Measurements from ENCODE around the gene EML6.

EML6 gene

GRCh38 chr2:54726940-54727339 lies 3.5 kb downstream of the EML6 start:
- Histone ChIP-seq H3K4me1 (ENCODE audit: control insufficient read depth, low read depth, low read length) (peaks cover 5% of the 10 kb centered on the region), H3K79me2 (ENCODE audit: control insufficient read depth, insufficient read depth, low read length) (no peaks in the 10 kb centered on the region), H3K18ac (ENCODE audit: low read length) (no peak overlapping the region), H3K4me2 (ENCODE audit: low read length) (no peak overlapping the region), H3K23ac (ENCODE audit: low read length) (no peak overlapping the region), H4K5ac (ENCODE audit: low read length) (no peak overlapping the region), H4K8ac (ENCODE audit: low read depth, low read length) (no peak overlapping the region), H3K4me3 (ENCODE audit: low read length) (no peak overlapping the region), H3K27ac (ENCODE audit: low read depth, low read length) (no peak overlapping the region), H3K56ac (ENCODE audit: low read length) (no peak overlapping the region), H3K27me3 (ENCODE audit: insufficient read depth, low read length, poor library complexity) (peaks cover 22% of the 10 kb centered on the region), H3K36me3 (ENCODE audit: control insufficient read depth, insufficient read depth, low read length) (no peaks in the 10 kb centered on the region), H2BK120ac (ENCODE audit: low read depth, low read length) (no peak overlapping the region), H3K79me1 (ENCODE audit: low read length) (no peaks in the 10 kb centered on the region), H2BK5ac (ENCODE audit: low read length) (no peak overlapping the region), H3K9ac (ENCODE audit: low read length) (no peak overlapping the region), H2BK15ac (replicated peaks; ENCODE audit: low read depth) (no peak overlapping the region), H2AK5ac (ENCODE audit: low read length) (no peak overlapping the region), H3K4ac (ENCODE audit: low read depth, low read length) (no peak overlapping the region)
- WGBS (ENCODE audit: extremely low coverage, insufficient coverage, low lambda C conversion rate), result no CpG with 5 or more reads among the region's 2 CpGs
- DNase-seq, result no peak

DNA sequence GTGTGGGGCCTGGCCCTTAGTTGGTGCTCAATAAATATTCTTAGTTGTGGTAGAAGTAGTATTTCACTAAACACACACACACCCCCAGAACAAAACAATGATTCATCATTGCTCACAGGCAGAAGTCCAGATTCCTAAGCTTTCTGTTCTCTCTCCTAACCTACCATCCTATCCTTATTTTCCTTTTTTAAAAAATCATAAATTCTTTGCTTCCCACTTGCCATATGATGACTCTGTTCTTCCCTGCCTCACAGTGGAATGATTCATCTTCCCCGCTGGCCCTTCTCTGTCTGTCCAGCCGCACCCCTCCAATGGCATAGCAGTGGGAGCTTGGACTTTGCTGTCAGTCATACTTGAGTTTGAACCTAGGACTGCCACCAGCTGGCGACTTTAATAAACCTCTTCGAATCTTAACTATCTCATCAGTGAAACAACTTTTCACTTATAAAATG lies 5.2 kb downstream of the EML6 start:
- H3K36me3 ChIP-seq (ENCODE audit: control insufficient read depth, insufficient read depth, low read length), result no peaks in the 10 kb centered on the region
- H2BK15ac ChIP-seq (replicated peaks; ENCODE audit: low read depth), result no peak overlapping the region
- H2BK120ac ChIP-seq (ENCODE audit: low read depth, low read length), result no peak overlapping the region
- no peak overlapping the region for H3K27ac ChIP-seq (ENCODE audit: low read depth, low read length)
- peaks cover 2% of the 10 kb centered on the region for H3K4me1 ChIP-seq (ENCODE audit: control insufficient read depth, low read depth, low read length)
- H3K79me2 ChIP-seq (ENCODE audit: control insufficient read depth, insufficient read depth, low read length), result no peaks in the 10 kb centered on the region
- H3K4me3 ChIP-seq (ENCODE audit: low read length), result no peak overlapping the region
- H2AK5ac ChIP-seq (ENCODE audit: low read length), result no peak overlapping the region
- H4K8ac ChIP-seq (ENCODE audit: low read depth, low read length), result no peak overlapping the region
- H3K23ac ChIP-seq (ENCODE audit: low read length), result no peak overlapping the region
- no peaks in the 10 kb centered on the region for H3K79me1 ChIP-seq (ENCODE audit: low read length)
- no peak overlapping the region for H3K56ac ChIP-seq (ENCODE audit: low read length)
- no peak overlapping the region for H3K18ac ChIP-seq (ENCODE audit: low read length)
- no CpG with 5 or more reads among the region's 4 CpGs for WGBS (ENCODE audit: extremely low coverage, insufficient coverage, low lambda C conversion rate)
- H3K4ac ChIP-seq (ENCODE audit: low read depth, low read length), result no peak overlapping the region
- H3K9ac ChIP-seq (ENCODE audit: low read length), result no peak overlapping the region
- DNase-seq, result no peak
- H3K27me3 ChIP-seq (ENCODE audit: insufficient read depth, low read length, poor library complexity), result peaks cover 22% of the 10 kb centered on the region
- H4K5ac ChIP-seq (ENCODE audit: low read length), result no peak overlapping the region
- no peak overlapping the region for H3K4me2 ChIP-seq (ENCODE audit: low read length)
- no peak overlapping the region for H2BK5ac ChIP-seq (ENCODE audit: low read length)

DNA sequence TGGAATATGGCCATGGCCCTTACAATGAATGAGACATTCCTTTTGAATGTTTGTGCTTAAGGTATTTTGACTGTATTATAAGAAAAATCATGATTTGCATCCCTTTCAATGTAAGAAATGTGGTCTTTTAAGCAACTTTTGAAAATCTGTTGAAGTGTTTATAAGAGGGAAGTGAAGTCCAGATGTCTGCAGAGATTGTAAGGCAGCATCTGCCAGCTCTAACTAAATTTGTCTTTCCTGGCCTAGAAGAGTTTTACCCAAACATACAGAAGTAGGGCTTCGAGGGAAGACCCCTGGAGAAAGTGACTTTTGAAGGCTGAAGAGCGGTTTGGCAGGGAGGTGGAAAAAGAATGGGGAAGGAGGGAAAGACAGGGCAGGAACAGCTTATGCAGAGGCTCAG lies 12.2 kb downstream of the EML6 start:
- no peak overlapping the region for H3K56ac ChIP-seq (ENCODE audit: low read length)
- H3K18ac ChIP-seq (ENCODE audit: low read length), result no peak overlapping the region
- no peak overlapping the region for H2BK5ac ChIP-seq (ENCODE audit: low read length)
- WGBS (ENCODE audit: extremely low coverage, insufficient coverage, low lambda C conversion rate), result no CpG with 5 or more reads among the region's 2 CpGs
- H3K9ac ChIP-seq (ENCODE audit: low read length), result no peak overlapping the region
- no peak overlapping the region for H2AK5ac ChIP-seq (ENCODE audit: low read length)
- H3K4ac ChIP-seq (ENCODE audit: low read depth, low read length), result no peak overlapping the region
- H3K4me1 ChIP-seq (ENCODE audit: control insufficient read depth, low read depth, low read length), result no peaks in the 10 kb centered on the region
- H4K8ac ChIP-seq (ENCODE audit: low read depth, low read length), result no peak overlapping the region
- H3K27ac ChIP-seq (ENCODE audit: low read depth, low read length), result no peak overlapping the region
- no peak overlapping the region for H4K5ac ChIP-seq (ENCODE audit: low read length)
- H3K79me1 ChIP-seq (ENCODE audit: low read length), result no peaks in the 10 kb centered on the region
- H3K4me3 ChIP-seq (ENCODE audit: low read length), result no peak overlapping the region
- no peaks in the 10 kb centered on the region for H3K27me3 ChIP-seq (ENCODE audit: insufficient read depth, low read length, poor library complexity)
- H3K36me3 ChIP-seq (ENCODE audit: control insufficient read depth, insufficient read depth, low read length), result no peaks in the 10 kb centered on the region
- no peak overlapping the region for H3K23ac ChIP-seq (ENCODE audit: low read length)
- no peak overlapping the region for H3K4me2 ChIP-seq (ENCODE audit: low read length)
- H3K79me2 ChIP-seq (ENCODE audit: control insufficient read depth, insufficient read depth, low read length), result no peaks in the 10 kb centered on the region
- no peak overlapping the region for H2BK15ac ChIP-seq (replicated peaks; ENCODE audit: low read depth)
- no peak overlapping the region for H2BK120ac ChIP-seq (ENCODE audit: low read depth, low read length)
- no peak for DNase-seq

DNA sequence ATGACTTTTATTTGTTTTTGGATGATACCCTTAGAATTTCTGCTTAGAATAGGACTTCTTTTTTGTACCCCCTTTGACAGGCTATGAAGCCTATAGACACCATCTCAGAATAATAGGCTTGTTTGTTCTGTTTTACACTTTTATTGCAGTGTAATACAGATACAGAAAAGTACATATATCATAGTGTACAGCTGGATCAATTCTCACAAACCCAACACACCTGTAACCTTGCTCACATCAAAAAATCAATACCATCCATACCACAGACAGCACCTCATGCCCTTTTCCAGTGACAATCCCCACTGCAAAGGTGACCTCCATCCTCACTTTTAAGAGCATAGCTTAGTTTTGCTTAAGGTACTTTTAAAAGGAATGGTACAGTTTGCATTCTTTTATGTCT lies 14.8 kb downstream of the EML6 start:
- H3K79me1 ChIP-seq (ENCODE audit: low read length), result no peaks in the 10 kb centered on the region
- H3K23ac ChIP-seq (ENCODE audit: low read length), result no peak overlapping the region
- no peak overlapping the region for H3K56ac ChIP-seq (ENCODE audit: low read length)
- H3K79me2 ChIP-seq (ENCODE audit: control insufficient read depth, insufficient read depth, low read length), result no peaks in the 10 kb centered on the region
- no peaks in the 10 kb centered on the region for H3K4me1 ChIP-seq (ENCODE audit: control insufficient read depth, low read depth, low read length)
- no peak overlapping the region for H3K4me3 ChIP-seq (ENCODE audit: low read length)
- H3K27ac ChIP-seq (ENCODE audit: low read depth, low read length), result no peak overlapping the region
- no peak overlapping the region for H2AK5ac ChIP-seq (ENCODE audit: low read length)
- H3K36me3 ChIP-seq (ENCODE audit: control insufficient read depth, insufficient read depth, low read length), result no peaks in the 10 kb centered on the region
- H3K4ac ChIP-seq (ENCODE audit: low read depth, low read length), result no peak overlapping the region
- H3K4me2 ChIP-seq (ENCODE audit: low read length), result no peak overlapping the region
- H2BK15ac ChIP-seq (replicated peaks; ENCODE audit: low read depth), result no peak overlapping the region
- H3K9ac ChIP-seq (ENCODE audit: low read length), result no peak overlapping the region
- H4K5ac ChIP-seq (ENCODE audit: low read length), result no peak overlapping the region
- H3K27me3 ChIP-seq (ENCODE audit: insufficient read depth, low read length, poor library complexity), result no peaks in the 10 kb centered on the region
- no peak overlapping the region for H3K18ac ChIP-seq (ENCODE audit: low read length)
- H2BK120ac ChIP-seq (ENCODE audit: low read depth, low read length), result no peak overlapping the region
- no peak overlapping the region for H2BK5ac ChIP-seq (ENCODE audit: low read length)
- DNase-seq, result no peak
- H4K8ac ChIP-seq (ENCODE audit: low read depth, low read length), result no peak overlapping the region

DNA sequence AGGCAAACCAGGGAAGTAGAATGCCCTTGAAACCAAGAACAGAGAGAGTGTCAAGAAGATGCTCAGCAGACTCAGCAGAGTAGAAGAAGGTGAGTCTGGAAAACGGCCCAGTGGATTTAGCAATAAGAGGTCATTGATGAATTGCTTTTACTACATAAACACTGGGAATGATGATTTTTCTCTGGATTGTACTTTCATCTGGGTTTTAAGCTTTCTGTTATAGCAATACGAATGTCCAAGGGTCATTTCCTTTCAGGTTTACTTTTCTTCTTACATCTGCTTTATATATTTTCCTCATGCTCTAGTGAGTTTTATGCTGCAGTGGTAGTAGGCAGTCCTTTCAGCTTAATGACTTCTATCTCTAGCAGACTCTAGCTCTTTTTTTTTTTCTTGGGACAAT lies 16.9 kb downstream of the EML6 start:
- Histone ChIP-seq H4K8ac (ENCODE audit: low read depth, low read length) (no peak overlapping the region), H3K9ac (ENCODE audit: low read length) (no peak overlapping the region), H2BK5ac (ENCODE audit: low read length) (no peak overlapping the region), H3K56ac (ENCODE audit: low read length) (no peak overlapping the region), H3K79me2 (ENCODE audit: control insufficient read depth, insufficient read depth, low read length) (no peaks in the 10 kb centered on the region), H2BK120ac (ENCODE audit: low read depth, low read length) (no peak overlapping the region), H3K4me2 (ENCODE audit: low read length) (no peak overlapping the region), H3K36me3 (ENCODE audit: control insufficient read depth, insufficient read depth, low read length) (no peaks in the 10 kb centered on the region), H3K4me3 (ENCODE audit: low read length) (no peak overlapping the region), H3K23ac (ENCODE audit: low read length) (no peak overlapping the region), H2BK15ac (replicated peaks; ENCODE audit: low read depth) (no peak overlapping the region), H3K18ac (ENCODE audit: low read length) (no peak overlapping the region), H2AK5ac (ENCODE audit: low read length) (no peak overlapping the region), H3K27ac (ENCODE audit: low read depth, low read length) (no peak overlapping the region), H4K5ac (ENCODE audit: low read length) (no peak overlapping the region), H3K27me3 (ENCODE audit: insufficient read depth, low read length, poor library complexity) (no peaks in the 10 kb centered on the region), H3K4ac (ENCODE audit: low read depth, low read length) (no peak overlapping the region), H3K4me1 (ENCODE audit: control insufficient read depth, low read depth, low read length) (no peaks in the 10 kb centered on the region), H3K79me1 (ENCODE audit: low read length) (no peaks in the 10 kb centered on the region)
- no CpG with 5 or more reads among the region's 2 CpGs for WGBS (ENCODE audit: extremely low coverage, insufficient coverage, low lambda C conversion rate)
- no peak for DNase-seq

- H3K4ac ChIP-seq (ENCODE audit: low read depth, low read length), result no peak overlapping the region
- H4K8ac ChIP-seq (ENCODE audit: low read depth, low read length), result no peak overlapping the region
- no peak for DNase-seq
- no peaks in the 10 kb centered on the region for H3K79me2 ChIP-seq (ENCODE audit: control insufficient read depth, insufficient read depth, low read length)
- WGBS (ENCODE audit: extremely low coverage, insufficient coverage, low lambda C conversion rate), result no CpG with 5 or more reads among the region's 1 CpG
- H2BK5ac ChIP-seq (ENCODE audit: low read length), result no peak overlapping the region
- no peaks in the 10 kb centered on the region for H3K4me1 ChIP-seq (ENCODE audit: control insufficient read depth, low read depth, low read length)
- no peak overlapping the region for H3K4me2 ChIP-seq (ENCODE audit: low read length)
- no peaks in the 10 kb centered on the region for H3K27me3 ChIP-seq (ENCODE audit: insufficient read depth, low read length, poor library complexity)
- H3K27ac ChIP-seq (ENCODE audit: low read depth, low read length), result no peak overlapping the region
- H4K5ac ChIP-seq (ENCODE audit: low read length), result no peak overlapping the region
- H2BK120ac ChIP-seq (ENCODE audit: low read depth, low read length), result no peak overlapping the region
- H3K23ac ChIP-seq (ENCODE audit: low read length), result no peak overlapping the region
- H3K56ac ChIP-seq (ENCODE audit: low read length), result no peak overlapping the region
- H2BK15ac ChIP-seq (replicated peaks; ENCODE audit: low read depth), result no peak overlapping the region
- H3K9ac ChIP-seq (ENCODE audit: low read length), result no peak overlapping the region
- no peak overlapping the region for H3K4me3 ChIP-seq (ENCODE audit: low read length)
- no peaks in the 10 kb centered on the region for H3K36me3 ChIP-seq (ENCODE audit: control insufficient read depth, insufficient read depth, low read length)
- H3K79me1 ChIP-seq (ENCODE audit: low read length), result no peaks in the 10 kb centered on the region
- H3K18ac ChIP-seq (ENCODE audit: low read length), result no peak overlapping the region
- no peak overlapping the region for H2AK5ac ChIP-seq (ENCODE audit: low read length)
Measured at GRCh38 chr2:54741250-54741649, 17.8 kb downstream of the EML6 start.

All from mesendoderm (in vitro differentiated cells).